Stimulated activated CD8-positive, alpha-beta memory T cell treated with anti-CD3 and anti-CD28 coated beads, Interleukin-12 subunit alpha, Interleukin-12 subunit beta, amount 100 ng/mL, for 24 hours (primary cell): ENCODE measurements around the gene PRPF19.

ENCODE experiments used
- DNase-seq: peaks from one replicate; pipeline ENCODE4 v3.0.0-alpha.2; 2020; ENCODE audit errors: extremely low read depth

PRPF19 gene

GRCh38 chr11:60874421-60875365, 31.7 kb downstream of the PRPF19 start:
- DNase-seq = no peak

- DNase-seq = no peak
These were observed 32.9 kb downstream of the PRPF19 start for GRCh38 chr11:60873533-60873932.

GRCh38 chr11:60872961-60873524, 33.3 kb downstream of the PRPF19 start:
- DNase-seq = no peak

- DNase-seq = no peak
These were observed 34.0 kb downstream of the PRPF19 start for GRCh38 chr11:60872124-60872960.

GRCh38 chr11:60871378-60872061, 34.9 kb downstream of the PRPF19 start:
- no peak for DNase-seq

GRCh38 chr11:60870733-60871377, 35.5 kb downstream of the PRPF19 start:
- DNase-seq = no peak

- no peak for DNase-seq
These were observed 36.1 kb downstream of the PRPF19 start for GRCh38 chr11:60870276-60870675.

DNA sequence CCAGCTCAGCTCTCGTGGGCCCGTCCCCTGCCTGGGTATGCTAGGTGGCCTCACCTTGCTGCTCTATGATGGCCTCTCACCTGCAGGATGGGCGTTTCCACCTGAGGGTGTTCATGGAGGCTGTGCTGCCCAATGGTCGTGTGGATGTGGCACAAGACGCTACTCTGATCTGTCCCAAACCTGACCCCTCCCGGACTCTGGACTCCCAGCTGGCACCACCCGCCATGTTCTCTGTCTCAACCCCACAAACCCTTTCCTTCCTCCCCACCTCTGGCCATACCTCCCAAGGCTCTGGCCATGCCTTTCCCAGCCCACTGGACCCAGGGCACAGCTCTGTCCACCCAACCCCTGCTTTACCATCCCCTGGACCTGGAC, 36.9 kb downstream of the PRPF19 start:
- DNase-seq = no peak

GRCh38 chr11:60868682-60869450, 37.5 kb downstream of the PRPF19 start:
- DNase-seq = no peak

- no peak for DNase-seq
These were observed 38.3 kb downstream of the PRPF19 start for GRCh38 chr11:60867871-60868681.

- no peak for DNase-seq
These were observed 39.2 kb downstream of the PRPF19 start, which contains the start of gene ZP1 for GRCh38 chr11:60866911-60867870. ZP1 (plus strand) TSS chr11:60867542; CDS start chr11:60867562, 20 bp downstream.

GRCh38 chr11:60864856-60865513, 41.4 kb downstream of the PRPF19 start:
- DNase-seq = no peak

GRCh38 chr11:60863550-60864521, 42.5 kb downstream of the PRPF19 start:
- DNase-seq = no peak

- DNase-seq = no peak
These were observed 44.2 kb downstream of the PRPF19 start for GRCh38 chr11:60862171-60862570.

GRCh38 chr11:60860943-60861342, 45.4 kb downstream of the PRPF19 start:
- DNase-seq = no peak

GRCh38 chr11:60859616-60860250, 46.7 kb downstream of the PRPF19 start:
- no peak for DNase-seq
